ENCODE data around the gene ANO2.

ANO2 gene

GRCh38 chr12:5533368-5533767 is 411.7 kb downstream of the ANO2 start:
- no peak for DNase-seq

GRCh38 chr12:5525783-5526367 is 419.2 kb downstream of the ANO2 start:
- DNase-seq = no peak

GRCh38 chr12:5524769-5525436 is 420.2 kb downstream of the ANO2 start:
- DNase-seq = no peak

GRCh38 chr12:5524116-5524768 is 420.8 kb downstream of the ANO2 start:
- no peak for DNase-seq

- DNase-seq = no peak
Measured at GRCh38 chr12:5523396-5524115, 421.5 kb downstream of the ANO2 start.

- no peak for DNase-seq
Measured at GRCh38 chr12:5522432-5523335, 422.4 kb downstream of the ANO2 start.

GRCh38 chr12:5521456-5522325 is 423.4 kb downstream of the ANO2 start:
- no peak for DNase-seq

- DNase-seq = no peak
Measured at GRCh38 chr12:5520831-5521230, 424.2 kb downstream of the ANO2 start.

GRCh38 chr12:5520037-5520436 is 425.0 kb downstream of the ANO2 start:
- no peak for DNase-seq

- DNase-seq = no peak
Measured at GRCh38 chr12:5518584-5519365, 426.3 kb downstream of the ANO2 start.

- DNase-seq = no peak
Measured at GRCh38 chr12:5516371-5517241, 428.5 kb downstream of the ANO2 start.

GRCh38 chr12:5515458-5515857 is 429.6 kb downstream of the ANO2 start:
- no peak for DNase-seq

- no peak for DNase-seq
Measured at GRCh38 chr12:5514545-5514944, 430.5 kb downstream of the ANO2 start.

GRCh38 chr12:5514016-5514415 is 431.0 kb downstream of the ANO2 start:
- DNase-seq = no peak

GRCh38 chr12:5513406-5513805 is 431.7 kb downstream of the ANO2 start:
- DNase-seq = no peak
